Gastroesophageal sphincter (tissue), 4 donors: Measurements from ENCODE around the gene TSPAN5. TPM values are rescaled to one million over a fixed set of nuclear protein-coding genes. Genes with fewer than 3 reads are reported as not detected.
"Not testable (repeated sequence)": the region's sequence is repeated elsewhere in the genome, so short reads cannot be mapped to it uniquely, and the experiment has no call there.

ENCODE experiments used
- ATAC-seq: fragments of 150-250 bp; one replicate; pipeline ENCODE4 v1.9.1; 2016; ENCODE audit warnings: mild to moderate bottlenecking, moderate library complexity
- H3K27ac ChIP-seq, 4 donors: fragments of 200-600 bp; sonication (generic) in 3 of 4; 1 replicate in 3 of 4; 2 replicates in 1 of 4; pipeline ENCODE4 v1.5.1; 2016 to 2019
- H3K27me3 ChIP-seq: fragments of 200-600 bp; sonication (generic); one replicate; pipeline ENCODE4 v1.5.1; 2019
- H3K36me3 ChIP-seq, 2 donors: fragments of 200-600 bp; sonication (generic); one replicate each; pipeline ENCODE4 v1.5.1; 2019; ENCODE audit warnings: control low read depth in 1 of 2
- H3K4me1 ChIP-seq, 3 donors: fragments of 200-600 bp; sonication (generic); 1 replicate in 2 of 3; 2 replicates in 1 of 3; pipeline ENCODE4 v1.5.1; 2016 to 2019; ENCODE audit warnings: control low read depth in 2 of 3
- H3K4me3 ChIP-seq, 2 donors: fragments of 200-600 bp; sonication (generic); one replicate each; pipeline ENCODE4 v1.5.1; 2019; ENCODE audit warnings: mild to moderate bottlenecking in 1 of 2, moderate library complexity in 1 of 2
- H3K9me3 ChIP-seq, 3 donors: fragments of 200-600 bp; sonication (generic); one replicate each; pipeline ENCODE4 v1.5.1; 2017 to 2019; ENCODE audit warnings: control low read depth in 2 of 3
- EP300 ChIP-seq: sonication (generic); formaldehyde crosslinking; IDR thresholded peaks from one replicate; pipeline ENCODE4 v1.6.1; 2017; ENCODE audit warnings: antibody characterized with exemption, mild to moderate bottlenecking
- POLR2A ChIP-seq, 2 donors: fragments of 450-650 bp; IDR thresholded peaks; one replicate each; pipeline ENCODE4 v1.6.1; 2017; ENCODE audit warnings: antibody characterized with exemption in 2 of 2, mild to moderate bottlenecking in 2 of 2, moderate library complexity in 1 of 2
- POLR2AphosphoS5 ChIP-seq: sonication (generic); formaldehyde crosslinking; IDR thresholded peaks from one replicate; pipeline ENCODE4 v1.6.1; 2017; ENCODE audit warnings: antibody characterized with exemption
- WGBS, 2 donors: methylation state at CpG; one replicate each; pipeline ENCODE4 v1.1.5; 2018; ENCODE audit warnings: low coverage in 1 of 2; 5-methylcytosine and 5-hydroxymethylcytosine counted together
- total RNA-seq, 4 donors: library from RNA; depleted of rRNA; stranded (reverse); fragments of >200 nt; gene quantifications; one replicate each; pipeline ENCODE4 v1.1.0, GENCODE V29; 2016
- TF ChIP-seq, protein P1 (sequence below), 4 experiments: fragments of 200-600 bp in 2 of 4; fragments of 450-650 bp in 2 of 4; sonication (generic) in 1 of 4; IDR thresholded peaks; one replicate each; pipeline ENCODE4 v1.5.1; 2017 to 2019; ENCODE audit warnings: antibody characterized with exemption in 4 of 4, mild to moderate bottlenecking in 2 of 4, moderate library complexity in 2 of 4

Gene TSPAN5
- total RNA-seq = 10 to 100 TPM in 3 of 4 donors, 1 to 10 TPM in 1; 9.8 to 14.0 (median 12.2) TPM

DNA sequence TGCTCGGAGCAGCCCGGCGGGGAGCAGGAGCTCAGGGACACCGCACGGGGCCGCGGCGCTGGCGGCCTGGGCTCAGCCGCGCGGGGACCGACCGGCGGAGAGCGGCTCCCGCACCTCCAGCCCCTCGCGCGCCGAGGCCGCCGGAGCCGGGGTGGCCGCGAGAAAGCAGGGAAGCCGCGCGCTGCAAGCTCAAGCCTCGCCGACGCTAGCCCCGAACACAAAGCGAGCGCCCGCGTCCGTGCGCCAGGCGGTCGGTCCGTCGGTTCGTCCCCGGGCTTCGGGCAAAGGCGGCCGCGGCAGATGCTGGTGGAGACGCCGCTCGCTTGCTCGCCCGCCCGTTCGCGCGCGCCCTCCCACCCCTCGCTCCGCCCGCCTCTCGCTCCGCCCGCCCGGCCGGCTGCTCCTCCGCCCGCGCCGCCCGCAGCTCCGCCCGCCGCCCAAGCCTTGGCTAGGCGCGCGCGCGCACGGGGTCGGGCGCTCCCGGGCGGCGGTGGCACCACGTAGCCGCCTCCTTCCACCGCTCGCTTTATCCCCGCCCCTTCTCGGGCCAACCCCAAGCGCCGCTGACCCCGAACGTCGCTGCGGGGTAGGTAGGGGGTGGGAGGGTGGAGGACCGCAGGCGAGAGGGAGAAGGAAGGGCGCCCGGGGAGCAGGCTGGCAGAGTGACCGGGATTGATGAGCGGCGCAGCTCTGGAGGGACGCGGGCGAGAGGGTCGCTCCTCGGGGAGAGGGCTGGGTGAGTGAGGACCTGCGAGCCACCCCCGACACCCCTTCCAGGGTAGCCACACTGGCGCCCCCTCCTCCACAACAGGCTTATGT, at the start of gene TSPAN5:
TSS of gene TSPAN5 (minus strand) at position 325 of the 819 bp plus-strand sequence.
- Histone ChIP-seq H3K4me1 (peaks cover 0 to 55% (median 13%) of the 10 kb centered on the region in 3 donors), H3K27me3 (no peaks in the 10 kb centered on the region), H3K36me3 (no peaks in the 10 kb centered on the region), H3K27ac (peak within 1 kb of the TSS; percentile 13 to 87 (median 82)), H3K9me3 (no peaks in the 10 kb centered on the region), H3K4me3 (peak within 1 kb of the TSS; percentile 63 to 64)
- ATAC-seq = peak; percentile 94
- no peak for TF ChIP-seq POLR2AphosphoS5
- TF ChIP-seq EP300 = no peak
- no peak for TF ChIP-seq POLR2A (IDR thresholded peaks at IDR 0.05)
- TF ChIP-seq, protein P1, sequence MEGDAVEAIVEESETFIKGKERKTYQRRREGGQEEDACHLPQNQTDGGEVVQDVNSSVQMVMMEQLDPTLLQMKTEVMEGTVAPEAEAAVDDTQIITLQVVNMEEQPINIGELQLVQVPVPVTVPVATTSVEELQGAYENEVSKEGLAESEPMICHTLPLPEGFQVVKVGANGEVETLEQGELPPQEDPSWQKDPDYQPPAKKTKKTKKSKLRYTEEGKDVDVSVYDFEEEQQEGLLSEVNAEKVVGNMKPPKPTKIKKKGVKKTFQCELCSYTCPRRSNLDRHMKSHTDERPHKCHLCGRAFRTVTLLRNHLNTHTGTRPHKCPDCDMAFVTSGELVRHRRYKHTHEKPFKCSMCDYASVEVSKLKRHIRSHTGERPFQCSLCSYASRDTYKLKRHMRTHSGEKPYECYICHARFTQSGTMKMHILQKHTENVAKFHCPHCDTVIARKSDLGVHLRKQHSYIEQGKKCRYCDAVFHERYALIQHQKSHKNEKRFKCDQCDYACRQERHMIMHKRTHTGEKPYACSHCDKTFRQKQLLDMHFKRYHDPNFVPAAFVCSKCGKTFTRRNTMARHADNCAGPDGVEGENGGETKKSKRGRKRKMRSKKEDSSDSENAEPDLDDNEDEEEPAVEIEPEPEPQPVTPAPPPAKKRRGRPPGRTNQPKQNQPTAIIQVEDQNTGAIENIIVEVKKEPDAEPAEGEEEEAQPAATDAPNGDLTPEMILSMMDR (IDR thresholded peaks at IDR 0.05) = no peak
- 0 to 7% methylated on average over 3 to 11 of the region's 113 CpGs for WGBS, 2 donors

DNA sequence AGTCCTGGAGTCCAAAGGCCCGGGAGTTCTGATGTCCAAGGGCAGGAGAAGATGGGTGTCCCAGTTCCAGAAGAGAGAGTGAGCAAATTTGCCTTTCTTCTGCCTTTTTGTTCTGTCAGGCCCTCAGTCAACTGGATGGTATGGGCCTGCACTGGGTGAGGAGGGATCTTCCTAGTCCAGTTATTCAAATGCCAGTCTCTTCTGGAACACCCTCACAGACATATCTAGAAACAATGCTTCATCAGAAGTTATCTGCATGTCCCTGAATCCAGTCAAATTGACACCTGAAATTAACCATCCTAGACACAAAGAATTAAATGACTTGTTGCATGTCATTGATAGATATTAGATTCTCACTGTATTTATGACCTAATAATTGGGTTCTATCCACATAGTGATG, 48.5 kb upstream of the TSPAN5 start:
- TF ChIP-seq, protein P1 (IDR thresholded peaks at IDR 0.05) = no peak
- TF ChIP-seq POLR2A (IDR thresholded peaks at IDR 0.05) = no peak
- no peak for TF ChIP-seq POLR2AphosphoS5
- no peak for TF ChIP-seq EP300
- Histone ChIP-seq H3K9me3 (peaks cover 0 to 7% (median 0%) of the 10 kb centered on the region in 3 donors), H3K4me1 (no peaks in the 10 kb centered on the region), H3K4me3 (no peak overlapping the region), H3K27ac (no peak overlapping the region), H3K36me3 (no peaks in the 10 kb centered on the region), H3K27me3 (no peaks in the 10 kb centered on the region)
- no CpG with 5 or more reads among the region's 1 CpG for WGBS, 2 donors
- ATAC-seq = no peak

DNA sequence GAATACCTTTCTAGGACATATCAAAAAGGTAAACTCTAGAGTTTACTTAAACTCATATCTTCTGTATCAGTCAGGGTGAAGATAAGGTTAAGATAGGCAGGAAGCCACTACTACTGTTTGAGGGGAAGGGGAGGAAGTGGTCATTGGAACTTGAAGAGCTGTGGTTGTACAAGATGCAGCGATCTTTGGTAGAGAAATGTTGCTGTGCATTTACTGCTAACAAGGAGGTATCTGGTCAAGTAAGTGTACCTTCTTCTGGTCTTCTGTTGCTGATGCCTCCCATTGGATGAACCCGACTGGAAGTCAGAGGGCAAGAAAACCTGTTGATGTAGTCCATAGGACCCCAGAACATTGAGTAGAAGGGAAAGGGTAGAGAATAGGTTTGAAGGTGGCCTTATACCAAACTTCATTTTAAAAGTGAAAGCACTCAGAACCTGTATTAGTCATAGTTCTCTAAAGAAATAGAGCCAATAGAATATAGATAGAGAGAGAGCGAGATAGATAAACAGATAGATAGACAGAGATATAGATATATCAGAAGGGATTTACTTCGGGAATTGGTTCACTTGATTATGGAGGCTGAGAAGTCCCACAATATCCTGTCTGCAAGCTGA, 47.9 kb upstream of the TSPAN5 start:
- Histone ChIP-seq H3K27ac (no peak overlapping the region), H3K9me3 (peaks cover 0 to 7% (median 0%) of the 10 kb centered on the region in 3 donors), H3K36me3 (no peaks in the 10 kb centered on the region), H3K4me3 (no peak overlapping the region), H3K27me3 (no peaks in the 10 kb centered on the region), H3K4me1 (no peaks in the 10 kb centered on the region)
- WGBS, 2 donors = 90 to 100% methylated on average over 3 to 4 of the region's 4 CpGs
- ATAC-seq = no peak
- no peak for TF ChIP-seq EP300
- no peak for TF ChIP-seq POLR2A (IDR thresholded peaks at IDR 0.05)
- TF ChIP-seq, protein P1 (IDR thresholded peaks at IDR 0.05) = no peak
- TF ChIP-seq POLR2AphosphoS5 = no peak

DNA sequence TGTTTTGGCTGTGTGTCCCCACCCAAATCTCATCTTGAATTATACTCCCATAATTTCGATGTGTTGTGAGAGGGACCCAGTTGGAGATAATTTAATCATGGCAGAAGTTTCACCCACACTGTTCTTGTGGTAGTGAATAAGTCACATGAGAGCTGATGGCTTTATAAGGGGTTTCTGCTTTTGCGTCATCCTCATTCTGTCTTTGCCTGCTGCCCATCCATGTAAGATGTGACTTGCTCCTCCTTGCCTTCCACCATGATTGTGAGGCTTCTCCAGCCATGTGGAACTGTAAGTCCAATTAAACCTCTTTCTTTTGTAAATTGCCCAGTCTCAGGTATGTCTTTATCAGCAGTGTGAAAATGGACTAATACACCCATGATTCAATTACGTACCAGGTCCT, 47.2 kb upstream of the TSPAN5 start:
- not testable (repeated sequence) for H3K36me3 ChIP-seq
- 91 to 93% methylated on average over 3 of the region's 3 CpGs for WGBS, 2 donors

DNA sequence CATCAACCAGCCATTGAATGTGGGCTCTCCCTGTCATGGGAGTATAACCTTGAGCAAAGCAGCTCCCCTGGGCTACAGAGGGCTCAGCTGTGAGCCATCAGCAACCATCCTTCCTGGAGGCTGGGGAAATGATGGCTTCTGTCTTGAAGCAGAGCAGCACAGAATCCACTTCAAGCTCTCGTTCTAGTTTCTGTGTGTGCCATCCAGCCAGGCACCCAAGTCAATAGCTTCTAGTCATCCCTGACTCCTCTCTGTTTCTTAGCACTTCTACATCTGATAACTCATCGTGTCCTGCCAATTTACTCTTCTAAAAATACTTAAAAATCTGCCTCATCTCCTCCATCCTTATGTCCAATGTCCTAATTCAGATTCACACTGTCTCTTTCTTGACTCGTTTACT, 42.2 kb upstream of the TSPAN5 start:
- Histone ChIP-seq H3K4me1 (no peaks in the 10 kb centered on the region), H3K27me3 (no peaks in the 10 kb centered on the region), H3K27ac (no peak overlapping the region), H3K4me3 (no peak overlapping the region), H3K36me3 (no peaks in the 10 kb centered on the region), H3K9me3 (peaks cover 0 to 15% (median 0%) of the 10 kb centered on the region in 3 donors)
- WGBS, 2 donors = 75 to 82% methylated on average over 2 to 3 of the region's 3 CpGs
- ATAC-seq = no peak
- TF ChIP-seq EP300 (no peak), POLR2AphosphoS5 (no peak), POLR2A (IDR thresholded peaks at IDR 0.05) (no peak)
- TF ChIP-seq, protein P1 (IDR thresholded peaks at IDR 0.05) = no peak

More for the DNA sequence above, 47.2 kb upstream of the TSPAN5 start:
- not testable (repeated sequence) for H3K4me1 ChIP-seq, ATAC-seq, H3K27me3 ChIP-seq, H3K27ac ChIP-seq, H3K4me3 ChIP-seq, H3K9me3 ChIP-seq
